Stomach (tissue), 4 donors: ENCODE measurements around the gene DUSP9.

Source experiments
- EP300 ChIP-seq: sonication (generic); formaldehyde crosslinking; IDR thresholded peaks from one replicate; pipeline ENCODE4 v1.6.1; 2017; ENCODE audit warnings: antibody characterized with exemption
- POLR2A ChIP-seq, 4 donors: fragments of 450-650 bp; IDR thresholded peaks; one replicate each; pipeline ENCODE4 v1.6.1; 2016; ENCODE audit warnings: antibody characterized with exemption in 4 of 4, control low read depth in 2 of 4, mild to moderate bottlenecking in 1 of 4, moderate library complexity in 1 of 4
- TF ChIP-seq, protein P1 (sequence below), 7 experiments: fragments of 450-650 bp in 4 of 7; fragments of 200-600 bp in 3 of 7; sonication (generic) in 3 of 7; IDR thresholded peaks; one replicate each; pipeline ENCODE4 v1.5.1; 2016 to 2019; ENCODE audit warnings: antibody characterized with exemption in 7 of 7, control low read depth in 2 of 7, mild to moderate bottlenecking in 1 of 7

DNA sequence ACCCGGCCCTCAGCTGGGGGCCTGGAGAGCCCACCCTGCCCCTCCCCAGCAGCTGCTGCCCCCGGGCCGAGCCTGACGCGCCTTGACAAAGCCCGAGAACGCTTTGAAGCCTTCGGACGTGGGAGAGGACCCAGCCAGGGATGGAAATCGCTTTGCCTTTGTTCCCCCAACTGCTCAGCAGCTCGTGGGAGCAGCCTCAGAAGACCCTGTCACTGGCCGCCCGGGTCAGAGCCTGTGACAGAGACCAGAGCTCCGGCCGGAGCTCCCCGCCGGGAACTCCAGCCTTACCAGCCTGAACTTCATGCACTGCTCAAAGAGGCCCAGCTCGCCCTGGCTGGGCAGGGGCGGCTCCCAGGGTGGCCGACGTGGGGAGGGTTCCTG is 38.1 kb downstream of the DUSP9 start:
- TF ChIP-seq, protein P1, sequence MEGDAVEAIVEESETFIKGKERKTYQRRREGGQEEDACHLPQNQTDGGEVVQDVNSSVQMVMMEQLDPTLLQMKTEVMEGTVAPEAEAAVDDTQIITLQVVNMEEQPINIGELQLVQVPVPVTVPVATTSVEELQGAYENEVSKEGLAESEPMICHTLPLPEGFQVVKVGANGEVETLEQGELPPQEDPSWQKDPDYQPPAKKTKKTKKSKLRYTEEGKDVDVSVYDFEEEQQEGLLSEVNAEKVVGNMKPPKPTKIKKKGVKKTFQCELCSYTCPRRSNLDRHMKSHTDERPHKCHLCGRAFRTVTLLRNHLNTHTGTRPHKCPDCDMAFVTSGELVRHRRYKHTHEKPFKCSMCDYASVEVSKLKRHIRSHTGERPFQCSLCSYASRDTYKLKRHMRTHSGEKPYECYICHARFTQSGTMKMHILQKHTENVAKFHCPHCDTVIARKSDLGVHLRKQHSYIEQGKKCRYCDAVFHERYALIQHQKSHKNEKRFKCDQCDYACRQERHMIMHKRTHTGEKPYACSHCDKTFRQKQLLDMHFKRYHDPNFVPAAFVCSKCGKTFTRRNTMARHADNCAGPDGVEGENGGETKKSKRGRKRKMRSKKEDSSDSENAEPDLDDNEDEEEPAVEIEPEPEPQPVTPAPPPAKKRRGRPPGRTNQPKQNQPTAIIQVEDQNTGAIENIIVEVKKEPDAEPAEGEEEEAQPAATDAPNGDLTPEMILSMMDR (IDR thresholded peaks at IDR 0.05), result no peak
- TF ChIP-seq POLR2A (IDR thresholded peaks at IDR 0.05) (no peak), EP300 (no peak)
